Glomerular endothelial cell (primary cell): ENCODE results near the gene KIF5A. TPM values are rescaled to one million over a fixed set of nuclear protein-coding genes. Genes with fewer than 3 reads are reported as not detected.

ENCODE experiments used
- DNase-seq: peaks from one replicate; pipeline ENCODE4 v3.0.0-alpha.2; 2011; ENCODE audit warnings: low read depth, low spot score; ENCODE audit errors: extremely low read depth
- total RNA-seq: library from RNA; depleted of rRNA; stranded (reverse); fragments of >200 nt; gene quantifications from 2 replicates; pipeline ENCODE4 v1.2.3, GENCODE V29; 2015

The KIF5A gene
- total RNA-seq, 1 donor from 2014 or later, result 0.06 TPM

DNA sequence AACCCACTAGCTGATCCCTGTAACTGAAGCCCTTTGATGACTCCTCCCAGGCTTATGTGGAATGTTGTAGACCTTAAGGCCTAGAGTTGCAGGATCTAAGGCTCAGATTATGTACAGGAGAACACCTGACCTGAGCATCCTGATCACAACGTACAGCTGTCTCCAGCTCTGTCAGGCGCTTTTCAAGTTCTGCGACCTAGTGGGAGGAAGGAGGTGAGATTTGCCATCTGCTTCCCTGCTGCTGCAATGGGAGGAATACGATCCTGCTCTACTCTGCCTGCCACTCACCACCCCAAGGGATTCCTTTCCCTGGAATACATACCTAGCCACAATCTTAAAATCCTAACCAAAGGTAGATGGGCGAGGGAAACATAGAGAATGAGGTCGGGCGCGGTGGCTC lies 16.7 kb upstream of the KIF5A start:
- no peak for DNase-seq

DNA sequence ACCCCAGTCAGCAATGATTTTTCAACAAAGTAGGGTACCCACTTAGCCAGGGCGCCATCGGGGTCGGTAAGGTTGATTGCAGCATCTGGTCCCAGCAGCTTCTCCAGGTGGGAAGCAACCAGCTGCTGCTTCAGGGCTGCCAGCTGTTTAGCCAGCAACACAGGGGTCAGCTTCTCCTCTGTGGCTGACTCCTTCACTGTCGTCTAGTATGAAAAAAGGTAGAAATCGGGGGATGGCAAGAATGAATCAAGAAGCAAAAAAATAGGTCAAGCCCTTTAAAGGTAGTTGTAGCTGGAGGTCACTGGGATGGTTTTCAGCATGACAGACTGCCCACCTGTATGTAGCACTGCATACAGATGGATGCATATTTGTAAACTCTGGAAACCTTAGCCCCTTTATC lies 15.6 kb upstream of the KIF5A start:
- DNase-seq, result no peak

GRCh38 chr12:57534991-57535543 lies 14.8 kb upstream of the KIF5A start:
- DNase-seq, result no peak

DNA sequence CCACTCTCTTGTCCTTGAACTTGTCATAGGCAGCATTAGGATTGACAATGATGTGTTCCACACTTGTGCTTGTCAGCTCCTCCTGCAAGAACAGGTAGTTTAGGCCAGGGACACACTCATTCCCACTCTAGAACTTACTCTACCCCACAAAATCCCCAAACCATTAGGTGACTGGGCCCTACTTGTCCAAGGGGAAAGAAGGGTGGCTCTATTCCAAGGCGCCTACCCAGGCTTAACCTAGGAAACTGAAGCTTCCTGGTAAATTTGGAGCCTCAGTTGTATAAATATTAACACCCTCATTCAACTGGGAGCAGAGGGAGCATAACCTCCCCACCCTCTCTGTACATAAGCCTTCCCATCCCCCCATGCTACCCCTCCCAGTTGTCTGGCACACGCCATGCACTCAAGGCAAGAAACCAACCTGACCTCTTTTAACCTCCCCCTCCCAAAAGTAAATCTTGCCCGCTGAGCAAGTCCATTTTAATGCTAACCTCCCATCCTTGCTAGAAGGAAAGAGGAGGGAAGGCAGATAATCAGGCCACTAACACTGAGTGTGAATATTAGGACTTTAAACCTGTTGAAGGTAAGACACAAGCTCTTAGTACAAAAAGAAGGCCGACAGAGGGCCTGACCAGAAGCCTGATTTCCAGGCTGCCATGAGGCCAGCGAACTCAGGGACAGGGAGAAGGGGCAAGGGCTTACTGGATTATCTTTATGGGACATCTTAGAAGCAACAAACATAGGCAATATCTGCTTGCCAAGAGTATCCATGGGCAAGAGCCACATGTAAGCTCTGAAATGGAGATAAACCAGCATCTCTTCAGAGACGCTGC lies 13.9 kb upstream of the KIF5A start:
- DNase-seq, result no peak

GRCh38 chr12:57536597-57536942 lies 13.3 kb upstream of the KIF5A start:
- no peak for DNase-seq

GRCh38 chr12:57539134-57539768 lies 10.6 kb upstream of the KIF5A start:
- no peak for DNase-seq

GRCh38 chr12:57541001-57541400 lies 8.8 kb upstream of the KIF5A start:
- no peak for DNase-seq

- no peak for DNase-seq
Measured at GRCh38 chr12:57541717-57542116, 8.1 kb upstream of the KIF5A start.

GRCh38 chr12:57543581-57543980 lies 6.3 kb upstream of the KIF5A start:
- no peak for DNase-seq

GRCh38 chr12:57545809-57546437 lies 3.9 kb upstream of the KIF5A start:
- DNase-seq, result no peak

- DNase-seq, result peak; percentile 85
Measured at GRCh38 chr12:57546438-57547287, 3.2 kb upstream of the KIF5A start, which contains the start of gene DCTN2. TSS of gene DCTN2 (minus strand) at chr12:57547192. CDS start at chr12:57547063, 129 bp downstream.

GRCh38 chr12:57547288-57548012 lies 2.4 kb upstream of the KIF5A start:
- DNase-seq, result no peak

- no peak for DNase-seq
Measured at GRCh38 chr12:57548013-57548315, 1.9 kb upstream of the KIF5A start.

GRCh38 chr12:57548488-57548887 lies 1.4 kb upstream of the KIF5A start:
- no peak for DNase-seq

- no peak for DNase-seq
Measured at GRCh38 chr12:57549203-57549908, 488 bp upstream of the KIF5A start.

GRCh38 chr12:57550641-57551549 lies 1.1 kb downstream of the KIF5A start:
- DNase-seq, result no peak

- DNase-seq, result no peak
Measured at GRCh38 chr12:57551637-57552305, 1.9 kb downstream of the KIF5A start.

DNA sequence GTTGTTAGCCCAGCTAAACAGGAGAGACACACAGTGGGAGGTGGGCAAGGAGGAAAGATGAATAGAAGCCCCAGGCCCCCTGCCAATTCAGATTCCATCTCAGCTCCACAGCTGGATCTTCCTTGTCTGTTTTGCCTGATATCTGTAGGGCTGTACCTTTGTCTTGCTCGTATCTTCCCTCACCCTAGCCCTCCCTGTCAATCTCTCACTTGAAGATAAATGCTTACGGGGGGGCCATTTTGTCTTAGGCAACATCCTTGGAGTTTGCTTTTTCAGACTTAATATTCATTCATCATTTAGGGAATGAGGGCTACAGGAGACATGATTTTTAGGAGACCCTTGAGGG lies 2.4 kb downstream of the KIF5A start:
- DNase-seq, result no peak
